NCI-H1105 (cell line): ENCODE data around the gene PRG3.

Experiments
- DNase-seq: peaks from one replicate; lab custom pipeline; 2025; lab: John Stamatoyannopoulos, UW

Gene PRG3

GRCh38 chr11:57336111-57336666 lies 44.8 kb downstream of the PRG3 start:
- DNase-seq: no peak

- DNase-seq: peak; percentile 91
These were observed 45.4 kb downstream of the PRG3 start, which contains the start of gene SSRP1 for GRCh38 chr11:57335343-57336110. Gene SSRP1, minus strand, starts transcription at chr11:57335892. Its CDS starts 771 bp downstream, at chr11:57335121.

GRCh38 chr11:57335023-57335342 lies 46.0 kb downstream of the PRG3 start:
- no peak for DNase-seq

- no peak for DNase-seq
These were observed 48.1 kb downstream of the PRG3 start for GRCh38 chr11:57332694-57333440.

GRCh38 chr11:57331720-57332119 lies 49.2 kb downstream of the PRG3 start:
- DNase-seq: no peak

GRCh38 chr11:57330029-57330428 lies 50.9 kb downstream of the PRG3 start:
- no peak for DNase-seq

- no peak for DNase-seq
These were observed 53.2 kb downstream of the PRG3 start for GRCh38 chr11:57327721-57328120.
